ENCODE results near the gene RIOK2.
"Not testable (repeated sequence)": the region's sequence is repeated elsewhere in the genome, so short reads cannot be mapped to it uniquely, and the experiment has no call there.

DNA sequence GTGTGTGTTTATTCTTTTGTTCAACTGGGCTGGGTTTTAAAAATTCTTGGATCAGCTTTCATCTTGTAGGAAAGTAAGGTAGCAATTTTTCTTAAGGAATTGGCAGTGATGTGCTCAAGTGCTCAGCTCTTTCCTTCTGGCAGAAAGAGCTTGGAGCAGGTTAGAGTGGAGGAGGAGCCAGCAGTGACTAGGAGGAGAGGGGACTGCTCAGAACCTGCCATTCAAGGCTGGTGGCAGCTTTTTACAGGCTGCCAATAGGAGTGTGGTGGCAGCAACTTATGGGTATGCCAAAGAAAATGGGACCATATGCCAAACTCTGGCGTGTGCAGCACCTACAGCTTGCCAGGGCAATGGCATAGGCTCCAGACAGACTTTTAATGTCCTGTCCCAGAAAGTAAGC lies 42.8 kb downstream of the RIOK2 start:
- TF ChIP-seq POLR2A, CTCF (IDR thresholded peaks at IDR 0.05): not testable (repeated sequence)
